Neural cell (in vitro differentiated cells): ENCODE data around the gene DCBLD2. TPM values are rescaled to one million over a fixed set of nuclear protein-coding genes. Genes with fewer than 3 reads are reported as not detected.

Experiments
- H2AFZ ChIP-seq: fragments of 200-600, 300-800 bp; sonication (generic), shearing (Covaris generic); 2 replicates; pipeline ENCODE4 v1.6.0; 2014; ENCODE audit warnings: low read depth, mild to moderate bottlenecking, antibody characterized with exemption, low read length, moderate library complexity
- H3F3A ChIP-seq: fragments of 200-600 bp; shearing (Covaris generic); 2 replicates; pipeline ENCODE4 v1.6.1; 2016; ENCODE audit warnings: mild to moderate bottlenecking, moderate library complexity, mixed read lengths, antibody characterized with exemption, low read length; ENCODE audit not compliant: insufficient read depth, poor library complexity, severe bottlenecking
- H3K27ac ChIP-seq: fragments of 200-600, 300-800 bp; sonication (generic), shearing (Covaris generic); 2 replicates; pipeline ENCODE4 v1.5.1; 2014; ENCODE audit warnings: mild to moderate bottlenecking, low read length, moderate library complexity
- H3K27me3 ChIP-seq: fragments of 300-800, 200-600 bp; sonication (generic), shearing (Covaris generic); 2 replicates; pipeline ENCODE4 v1.6.0; 2014; ENCODE audit warnings: mild to moderate bottlenecking, low read depth, low read length, moderate library complexity; ENCODE audit not compliant: insufficient read depth
- H3K36me3 ChIP-seq: fragments of 300-800, 200-600 bp; sonication (generic), shearing (Covaris generic); 2 replicates; pipeline ENCODE4 v1.5.1; 2014; ENCODE audit warnings: mild to moderate bottlenecking, antibody characterized with exemption, low read length, moderate library complexity; ENCODE audit not compliant: insufficient read depth
- H3K4me2 ChIP-seq: fragments of 300-800, 200-600 bp; sonication (generic), shearing (Covaris generic); 2 replicates; pipeline ENCODE4 v1.6.0; 2014; ENCODE audit warnings: mild to moderate bottlenecking, low read length
- H3K4me3 ChIP-seq: fragments of 300-800, 200-600 bp; sonication (generic), shearing (Covaris generic); 2 replicates; pipeline ENCODE4 v1.5.1; 2014; ENCODE audit warnings: mild to moderate bottlenecking, low read length, moderate library complexity
- H3K79me2 ChIP-seq: fragments of 200-600 bp; shearing (Covaris generic); replicated peaks from 2 replicates; pipeline ENCODE4 v1.6.0; 2014; ENCODE audit warnings: mild to moderate bottlenecking, low read length, moderate library complexity; ENCODE audit not compliant: insufficient read depth
- H3K9ac ChIP-seq: fragments of 300-800, 200-600 bp; sonication (generic), shearing (Covaris generic); 2 replicates; pipeline ENCODE4 v1.6.1; 2016; ENCODE audit warnings: mild to moderate bottlenecking, low read length, mixed read lengths
- H3K9me2 ChIP-seq: fragments of 200-600 bp; shearing (Covaris generic); 2 replicates; pipeline ENCODE4 v1.6.1; 2016; ENCODE audit warnings: mild to moderate bottlenecking, low read length, mixed read lengths; ENCODE audit not compliant: insufficient read depth
- H3K9me3 ChIP-seq: fragments of 200-600, 300-800 bp; sonication (generic), shearing (Covaris generic); 2 replicates; pipeline ENCODE4 v1.6.1; 2016; ENCODE audit warnings: mild to moderate bottlenecking, mixed run types, low read length, moderate library complexity, mixed read lengths
- H4K20me1 ChIP-seq: fragments of 200-600 bp; shearing (Covaris generic); 2 replicates; pipeline ENCODE4 v1.6.1; 2016; ENCODE audit warnings: mild to moderate bottlenecking, mixed run types; ENCODE audit not compliant: insufficient read depth
- EP300 ChIP-seq: fragments of 450-650 bp; conservative IDR thresholded peaks from 2 replicates; pipeline ENCODE4 v1.6.1; 2014; ENCODE audit warnings: antibody characterized with exemption, mild to moderate bottlenecking, moderate library complexity; ENCODE audit not compliant: poor library complexity, severe bottlenecking
- EZH2 ChIP-seq: fragments of 200-600, 300-800 bp; shearing (Covaris generic), sonication (generic); IDR thresholded peaks from 2 replicates; pipeline ENCODE4 v1.6.1; 2014; ENCODE audit warnings: antibody characterized with exemption, low read length, borderline replicate concordance, mild to moderate bottlenecking; ENCODE audit not compliant: insufficient read depth, poor library complexity, severe bottlenecking
- MXI1 ChIP-seq: fragments of 450-650 bp; conservative IDR thresholded peaks from 2 replicates; pipeline ENCODE4 v1.6.1; 2014; ENCODE audit warnings: antibody characterized with exemption, mild to moderate bottlenecking; ENCODE audit not compliant: poor library complexity, severe bottlenecking
- POLR2AphosphoS5 ChIP-seq: IDR thresholded peaks from 2 replicates; pipeline ENCODE4 v1.6.1; 2012
- RAD21 ChIP-seq: fragments of 450-650 bp; conservative IDR thresholded peaks from 2 replicates; pipeline ENCODE4 v1.6.1; 2014; ENCODE audit warnings: antibody characterized with exemption, mild to moderate bottlenecking, moderate library complexity
- REST ChIP-seq: IDR thresholded peaks from 2 replicates; pipeline ENCODE4 v1.6.1; 2012; ENCODE audit warnings: borderline replicate concordance
- SMC3 ChIP-seq: fragments of 450-650 bp; conservative IDR thresholded peaks from 2 replicates; pipeline ENCODE4 v1.6.1; 2014; ENCODE audit warnings: antibody characterized with exemption, mild to moderate bottlenecking, moderate library complexity; ENCODE audit not compliant: poor library complexity
- TAF1 ChIP-seq: IDR thresholded peaks from 2 replicates; pipeline ENCODE4 v1.6.1; 2012; ENCODE audit warnings: low read depth
- polyA plus RNA-seq: library from polyadenylated mRNA; depleted of rRNA; stranded (reverse); fragments of >200 nt; gene quantifications from 2 replicates; pipeline ENCODE4 v1.2.3, GENCODE V29; 2014
- small RNA-seq, 3 experiments: library from RNA; depleted of rRNA; stranded (forward); fragments of <200 nt; gene quantifications; one replicate each; pipeline ENCODE3, GENCODE V24; 2012
- TF ChIP-seq, protein P1 (sequence below): fragments of 450-650 bp; IDR thresholded peaks from 2 replicates; pipeline ENCODE4 v1.5.1; 2014; ENCODE audit warnings: antibody characterized with exemption, mild to moderate bottlenecking, moderate library complexity; ENCODE audit not compliant: poor library complexity, severe bottlenecking

DCBLD2 gene
- polyA plus RNA-seq, 1 donor from 2014 or later, result 69.0 TPM

GRCh38 chr3:98746882-98747281, 154.6 kb downstream of the DCBLD2 start:
- Histone ChIP-seq H3K9ac (no peak overlapping the region), H4K20me1 (no peaks in the 10 kb centered on the region), H3K79me2 (no peaks in the 10 kb centered on the region), H3K4me2 (no peak overlapping the region), H3F3A (no peaks in the 10 kb centered on the region), H3K27me3 (no peaks in the 10 kb centered on the region), H3K4me3 (no peak overlapping the region), H3K36me3 (no peaks in the 10 kb centered on the region), H2AFZ (no peak overlapping the region), H3K27ac (no peak overlapping the region), H3K9me2 (no peaks in the 10 kb centered on the region), H3K9me3 (no peaks in the 10 kb centered on the region)
- TF ChIP-seq EP300 (no peak), POLR2AphosphoS5 (no peak), MXI1 (no peak), EZH2 (no peak), SMC3 (no peak), RAD21 (no peak), TAF1 (no peak), REST (no peak)
- TF ChIP-seq, protein P1, sequence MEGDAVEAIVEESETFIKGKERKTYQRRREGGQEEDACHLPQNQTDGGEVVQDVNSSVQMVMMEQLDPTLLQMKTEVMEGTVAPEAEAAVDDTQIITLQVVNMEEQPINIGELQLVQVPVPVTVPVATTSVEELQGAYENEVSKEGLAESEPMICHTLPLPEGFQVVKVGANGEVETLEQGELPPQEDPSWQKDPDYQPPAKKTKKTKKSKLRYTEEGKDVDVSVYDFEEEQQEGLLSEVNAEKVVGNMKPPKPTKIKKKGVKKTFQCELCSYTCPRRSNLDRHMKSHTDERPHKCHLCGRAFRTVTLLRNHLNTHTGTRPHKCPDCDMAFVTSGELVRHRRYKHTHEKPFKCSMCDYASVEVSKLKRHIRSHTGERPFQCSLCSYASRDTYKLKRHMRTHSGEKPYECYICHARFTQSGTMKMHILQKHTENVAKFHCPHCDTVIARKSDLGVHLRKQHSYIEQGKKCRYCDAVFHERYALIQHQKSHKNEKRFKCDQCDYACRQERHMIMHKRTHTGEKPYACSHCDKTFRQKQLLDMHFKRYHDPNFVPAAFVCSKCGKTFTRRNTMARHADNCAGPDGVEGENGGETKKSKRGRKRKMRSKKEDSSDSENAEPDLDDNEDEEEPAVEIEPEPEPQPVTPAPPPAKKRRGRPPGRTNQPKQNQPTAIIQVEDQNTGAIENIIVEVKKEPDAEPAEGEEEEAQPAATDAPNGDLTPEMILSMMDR, result no peak

DNA sequence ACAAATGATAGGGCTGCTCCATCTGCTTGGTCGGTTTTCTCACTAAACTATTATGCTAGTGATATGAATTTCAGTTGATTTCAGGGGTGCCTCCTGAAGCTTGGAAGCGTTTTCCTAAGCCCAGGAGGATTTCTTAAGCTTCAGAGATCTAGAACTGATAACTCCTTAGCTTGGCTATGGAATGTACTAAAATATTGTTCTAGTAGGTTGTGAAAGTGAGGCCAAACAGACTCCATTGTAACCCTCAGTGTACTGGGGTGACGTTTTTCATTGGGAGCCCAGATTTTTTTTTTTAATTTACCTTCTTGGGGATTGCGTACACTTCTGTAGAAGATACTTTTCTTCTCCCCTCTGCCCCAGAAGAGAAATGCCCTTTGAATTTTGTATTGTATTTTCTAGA, 155.4 kb downstream of the DCBLD2 start:
- Histone ChIP-seq H3K9ac (no peak overlapping the region), H4K20me1 (no peaks in the 10 kb centered on the region), H3K27ac (no peak overlapping the region), H3K27me3 (no peaks in the 10 kb centered on the region), H3K9me3 (no peaks in the 10 kb centered on the region), H3K79me2 (no peaks in the 10 kb centered on the region), H3K9me2 (no peaks in the 10 kb centered on the region), H3K4me2 (no peak overlapping the region), H3F3A (no peaks in the 10 kb centered on the region), H3K36me3 (no peaks in the 10 kb centered on the region), H3K4me3 (no peak overlapping the region), H2AFZ (no peak overlapping the region)
- no peak for TF ChIP-seq REST

Small RNA genes lying within 50 kb of the gene (small RNA-seq; reads per million reads assigned to genes)
- gene RNU6-1263P, result 0 to 0.03 (median 0) reads per million in 3 experiments
- 0.03 to 0.08 (median 0.03) reads per million in 3 experiments for gene RNU6-26P

Other genes starting within 250 kb of the DCBLD2 start
- 3.7 and 11.1 TPM in 2 replicates for gene ST3GAL6, start 138.4 kb downstream of the DCBLD2 start, polyA plus RNA-seq